ENCODE measurements around the gene SCAF8.

Gene SCAF8

DNA sequence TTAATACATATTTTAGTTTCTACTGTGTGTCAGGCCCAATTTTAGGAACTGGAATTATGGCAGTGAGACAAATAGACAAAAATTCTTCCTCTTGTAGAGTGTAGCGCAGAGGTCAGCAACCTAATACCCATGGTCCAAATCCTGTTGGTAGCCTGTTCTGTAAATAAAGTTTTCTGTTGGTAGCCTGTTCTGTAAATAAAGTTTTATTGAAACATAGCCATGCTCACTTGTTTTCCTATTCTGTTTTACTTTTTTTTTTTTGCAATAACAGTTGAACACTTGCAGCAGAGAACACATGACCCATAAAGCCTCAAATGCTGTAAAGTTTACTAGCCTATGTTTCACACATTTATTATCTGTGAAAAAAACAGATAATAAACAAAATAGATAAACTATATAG is 87.9 kb downstream of the SCAF8 start:
- Histone ChIP-seq H3K9me3 (ENCODE audit: low read length) (no peaks in the 10 kb centered on the region), H3K9ac (ENCODE audit: low read length) (no peak overlapping the region), H3K4me1 (ENCODE audit: insufficient read depth, low read length) (no peaks in the 10 kb centered on the region), H3K27me3 (ENCODE audit: control insufficient read depth in 1 of 2, insufficient read depth in 2 of 2, low read length in 2 of 2) (no peaks in the 10 kb centered on the region), H3K27ac (ENCODE audit: low read depth, low read length) (no peak overlapping the region), H3K4me3 (ENCODE audit: low read depth in 1 of 2, low read length in 2 of 2) (no peak overlapping the region), H3K36me3 (ENCODE audit: insufficient read depth, low read length) (peaks cover 49% of the 10 kb centered on the region)

DNA sequence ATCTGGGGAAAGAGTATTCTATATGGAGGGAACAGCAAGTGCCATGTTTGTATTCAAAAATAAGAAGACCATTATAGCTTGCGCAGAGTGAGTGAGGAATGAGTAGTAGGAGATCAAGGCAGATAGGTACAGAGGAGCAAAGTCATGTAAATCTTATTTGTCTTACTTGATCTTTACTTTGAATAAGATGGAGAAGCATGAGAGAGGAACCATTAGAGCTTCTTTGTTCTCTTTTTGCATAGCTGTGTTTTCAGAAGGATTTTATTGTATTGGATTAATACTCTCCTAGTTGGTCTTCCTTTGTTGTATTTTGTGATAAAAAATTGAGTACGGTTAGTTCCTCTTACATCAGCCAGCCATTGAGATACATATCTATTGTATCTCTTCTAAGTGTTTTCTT is 88.4 kb downstream of the SCAF8 start:
- no peak overlapping the region for H3K9ac ChIP-seq (ENCODE audit: low read length)
- no peaks in the 10 kb centered on the region for H3K4me1 ChIP-seq (ENCODE audit: insufficient read depth, low read length)
- H3K27me3 ChIP-seq (ENCODE audit: control insufficient read depth in 1 of 2, insufficient read depth in 2 of 2, low read length in 2 of 2): no peaks in the 10 kb centered on the region
- no peak overlapping the region for H3K4me3 ChIP-seq (ENCODE audit: low read depth in 1 of 2, low read length in 2 of 2)
- no peak overlapping the region for H3K27ac ChIP-seq (ENCODE audit: low read depth, low read length)
- H3K36me3 ChIP-seq (ENCODE audit: insufficient read depth, low read length): peaks cover 46% of the 10 kb centered on the region
- no peaks in the 10 kb centered on the region for H3K9me3 ChIP-seq (ENCODE audit: low read length)

DNA sequence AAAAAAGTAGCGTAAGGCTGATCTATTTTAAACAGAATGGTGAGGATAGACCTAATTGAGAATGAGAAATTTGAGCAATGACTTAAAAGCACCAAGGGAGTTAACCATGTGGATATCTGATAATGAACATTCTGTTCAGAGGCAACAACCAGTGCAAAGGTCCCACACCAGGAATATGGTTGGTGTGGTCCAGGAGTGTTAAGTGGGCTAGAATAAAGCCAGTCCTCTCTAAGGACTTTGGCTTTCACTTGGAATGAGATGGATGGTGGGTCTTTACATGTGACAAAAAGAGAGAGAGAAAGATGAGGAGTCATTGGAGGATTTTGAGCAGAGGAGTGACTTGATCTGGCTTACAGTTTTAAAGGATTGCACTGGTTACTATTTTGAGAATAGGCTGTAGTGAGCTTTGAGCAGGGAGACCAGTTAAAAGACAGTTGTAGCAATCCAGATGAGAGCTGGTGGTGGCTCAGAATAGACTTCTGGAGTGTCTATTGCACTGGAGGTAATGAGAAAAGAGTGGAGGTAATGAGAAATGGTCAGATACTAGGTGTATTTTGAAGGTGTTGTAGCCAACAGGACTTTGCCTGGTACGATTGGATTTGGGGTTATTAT is 89.8 kb downstream of the SCAF8 start:
- Histone ChIP-seq H3K9me3 (ENCODE audit: low read length) (no peaks in the 10 kb centered on the region), H3K9ac (ENCODE audit: low read length) (no peak overlapping the region), H3K27ac (ENCODE audit: low read depth, low read length) (no peak overlapping the region), H3K4me1 (ENCODE audit: insufficient read depth, low read length) (no peaks in the 10 kb centered on the region), H3K36me3 (ENCODE audit: insufficient read depth, low read length) (peaks cover 41% of the 10 kb centered on the region), H3K27me3 (ENCODE audit: control insufficient read depth in 1 of 2, insufficient read depth in 2 of 2, low read length in 2 of 2) (no peaks in the 10 kb centered on the region), H3K4me3 (ENCODE audit: low read depth in 1 of 2, low read length in 2 of 2) (no peak overlapping the region)

DNA sequence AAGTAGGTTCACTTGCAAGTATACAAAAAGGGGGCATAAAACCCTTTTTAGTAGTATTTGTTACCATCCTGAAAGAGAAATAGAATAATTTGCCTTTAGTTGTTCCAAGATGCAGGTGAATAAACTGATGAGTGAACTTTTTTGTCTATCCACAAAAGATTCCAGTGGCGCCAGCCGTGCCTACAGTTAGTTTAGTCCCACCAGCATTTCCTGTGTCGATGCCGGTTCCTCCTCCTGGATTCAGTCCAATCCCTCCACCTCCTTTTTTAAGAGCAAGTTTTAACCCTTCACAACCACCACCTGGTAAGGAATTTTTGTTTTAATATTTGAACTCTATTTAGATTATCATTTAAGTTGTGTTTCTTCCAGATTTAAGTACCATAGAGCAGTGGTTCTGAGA is 90.9 kb downstream of the SCAF8 start:
- no peak overlapping the region for H3K4me3 ChIP-seq (ENCODE audit: low read depth in 1 of 2, low read length in 2 of 2)
- H3K9me3 ChIP-seq (ENCODE audit: low read length): no peaks in the 10 kb centered on the region
- H3K36me3 ChIP-seq (ENCODE audit: insufficient read depth, low read length): peaks cover 37% of the 10 kb centered on the region
- no peak overlapping the region for H3K27ac ChIP-seq (ENCODE audit: low read depth, low read length)
- H3K27me3 ChIP-seq (ENCODE audit: control insufficient read depth in 1 of 2, insufficient read depth in 2 of 2, low read length in 2 of 2): no peaks in the 10 kb centered on the region
- no peak overlapping the region for H3K9ac ChIP-seq (ENCODE audit: low read length)
- H3K4me1 ChIP-seq (ENCODE audit: insufficient read depth, low read length): no peaks in the 10 kb centered on the region

DNA sequence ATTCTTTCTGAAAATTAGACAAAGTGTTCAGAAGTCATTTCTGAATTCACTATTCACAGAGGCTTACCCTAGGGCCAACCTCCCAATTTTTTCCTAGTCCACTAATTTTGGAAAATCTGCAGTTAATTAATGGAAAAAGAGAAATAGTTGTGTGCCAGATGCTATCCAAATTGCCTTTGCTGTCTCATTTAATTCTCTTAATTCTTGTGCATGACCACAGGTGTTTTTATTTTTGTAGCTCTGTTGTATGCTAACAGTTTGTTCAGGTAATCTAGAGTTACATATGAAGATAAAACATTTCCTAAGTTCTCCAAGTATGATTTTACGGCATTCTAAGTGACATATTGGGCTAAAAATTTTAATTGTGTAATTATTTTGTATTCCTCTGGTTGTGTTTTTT is 96.8 kb downstream of the SCAF8 start:
- Histone ChIP-seq H3K36me3 (ENCODE audit: insufficient read depth, low read length) (peaks cover 36% of the 10 kb centered on the region), H3K4me1 (ENCODE audit: insufficient read depth, low read length) (peaks cover 8% of the 10 kb centered on the region), H3K9ac (ENCODE audit: low read length) (no peak overlapping the region), H3K27ac (ENCODE audit: low read depth, low read length) (no peak overlapping the region), H3K27me3 (ENCODE audit: control insufficient read depth in 1 of 2, insufficient read depth in 2 of 2, low read length in 2 of 2) (no peaks in the 10 kb centered on the region), H3K9me3 (ENCODE audit: low read length) (no peaks in the 10 kb centered on the region), H3K4me3 (ENCODE audit: low read depth in 1 of 2, low read length in 2 of 2) (no peak overlapping the region)

DNA sequence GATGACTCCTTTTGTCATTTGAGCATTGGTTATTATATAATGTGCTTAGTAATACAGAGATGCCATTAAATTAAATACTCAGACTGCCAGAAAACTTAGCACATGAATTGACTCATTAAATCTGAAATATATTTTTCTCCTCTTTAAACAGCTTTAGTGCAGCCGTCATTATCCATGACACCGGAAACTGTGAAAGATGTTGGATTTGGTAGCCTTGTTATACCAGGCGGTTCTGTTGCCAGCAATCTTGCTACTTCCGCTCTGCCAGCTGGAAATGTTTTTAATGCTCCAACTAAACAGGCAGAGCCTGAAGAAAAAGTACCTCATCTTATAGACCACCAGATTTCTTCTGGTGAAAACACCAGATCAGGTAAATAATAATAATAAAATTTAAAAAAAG is 97.6 kb downstream of the SCAF8 start:
- Histone ChIP-seq H3K36me3 (ENCODE audit: insufficient read depth, low read length) (peaks cover 36% of the 10 kb centered on the region), H3K4me1 (ENCODE audit: insufficient read depth, low read length) (peaks cover 8% of the 10 kb centered on the region), H3K9ac (ENCODE audit: low read length) (no peak overlapping the region), H3K27me3 (ENCODE audit: control insufficient read depth in 1 of 2, insufficient read depth in 2 of 2, low read length in 2 of 2) (no peaks in the 10 kb centered on the region), H3K4me3 (ENCODE audit: low read depth in 1 of 2, low read length in 2 of 2) (no peak overlapping the region), H3K9me3 (ENCODE audit: low read length) (no peaks in the 10 kb centered on the region), H3K27ac (ENCODE audit: low read depth, low read length) (no peak overlapping the region)

DNA sequence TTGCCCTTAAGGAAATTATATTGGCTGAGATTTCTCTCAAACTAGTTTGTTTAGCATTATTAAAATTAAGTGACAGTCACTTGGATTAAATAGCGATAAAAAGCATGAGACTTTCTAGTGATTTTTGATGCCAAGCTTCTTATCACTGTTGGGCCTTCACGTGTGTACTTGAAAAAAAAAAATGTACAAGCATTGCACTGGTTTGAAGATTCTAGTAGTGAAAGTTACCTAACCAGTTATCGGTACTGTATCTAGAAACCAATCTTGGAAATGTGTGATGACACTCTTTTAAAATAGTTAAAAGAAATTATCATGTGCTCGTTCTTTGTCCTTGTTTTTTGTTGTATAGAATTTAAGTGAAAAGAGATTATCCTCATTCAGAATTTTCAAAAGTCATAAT is 102.1 kb downstream of the SCAF8 start:
- Histone ChIP-seq H3K9me3 (ENCODE audit: low read length) (no peaks in the 10 kb centered on the region), H3K4me3 (ENCODE audit: low read depth in 1 of 2, low read length in 2 of 2) (no peak overlapping the region), H3K9ac (ENCODE audit: low read length) (no peak overlapping the region), H3K36me3 (ENCODE audit: insufficient read depth, low read length) (peaks cover 27% of the 10 kb centered on the region), H3K4me1 (ENCODE audit: insufficient read depth, low read length) (peaks cover 8% of the 10 kb centered on the region), H3K27ac (ENCODE audit: low read depth, low read length) (no peak overlapping the region), H3K27me3 (ENCODE audit: control insufficient read depth in 1 of 2, insufficient read depth in 2 of 2, low read length in 2 of 2) (no peaks in the 10 kb centered on the region)

DNA sequence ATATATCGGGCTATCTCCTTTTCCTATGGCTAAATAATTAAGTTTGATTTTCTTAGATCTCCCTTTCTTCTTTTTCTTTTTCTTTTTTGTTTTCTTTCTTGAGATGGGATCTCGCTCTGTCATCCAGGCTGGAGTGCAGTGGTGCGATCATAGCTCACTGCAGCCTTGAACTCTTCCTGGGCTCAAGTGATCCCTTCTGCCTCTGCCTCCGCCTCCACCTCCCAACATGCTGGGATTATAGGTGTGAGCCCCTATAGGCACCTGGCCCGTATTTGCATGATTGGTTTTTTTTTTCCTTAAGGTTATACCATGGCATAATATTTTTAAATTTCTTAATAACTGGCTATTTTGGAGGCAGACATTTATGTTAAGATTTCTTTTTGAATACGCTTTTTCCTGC is 106.3 kb downstream of the SCAF8 start:
- Histone ChIP-seq H3K4me1 (ENCODE audit: insufficient read depth, low read length) (peaks cover 4% of the 10 kb centered on the region), H3K36me3 (ENCODE audit: insufficient read depth, low read length) (peaks cover 10% of the 10 kb centered on the region), H3K4me3 (ENCODE audit: low read depth in 1 of 2, low read length in 2 of 2) (no peak overlapping the region), H3K9me3 (ENCODE audit: low read length) (no peaks in the 10 kb centered on the region), H3K27ac (ENCODE audit: low read depth, low read length) (no peak overlapping the region), H3K9ac (ENCODE audit: low read length) (no peak overlapping the region), H3K27me3 (ENCODE audit: control insufficient read depth in 1 of 2, insufficient read depth in 2 of 2, low read length in 2 of 2) (no peaks in the 10 kb centered on the region)

DNA sequence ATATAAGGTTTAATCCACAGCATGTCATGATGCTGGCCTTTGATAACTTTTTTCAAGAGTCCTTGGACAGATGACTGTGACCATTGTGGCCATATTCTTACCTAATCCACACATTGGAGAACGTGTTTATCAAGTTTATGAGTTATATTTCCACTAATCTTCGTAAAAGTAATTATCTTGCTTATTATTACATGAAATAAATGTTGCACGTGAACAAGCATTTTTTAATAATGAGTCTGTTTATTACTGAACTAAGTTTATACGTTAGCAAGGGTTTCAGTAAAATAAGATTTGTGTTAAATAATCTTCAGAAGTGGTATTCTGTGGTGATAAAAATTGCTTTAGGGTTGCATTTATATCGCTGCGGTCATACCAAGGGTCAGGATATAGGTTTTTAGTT is 107.1 kb downstream of the SCAF8 start:
- no peaks in the 10 kb centered on the region for H3K9me3 ChIP-seq (ENCODE audit: low read length)

DNA sequence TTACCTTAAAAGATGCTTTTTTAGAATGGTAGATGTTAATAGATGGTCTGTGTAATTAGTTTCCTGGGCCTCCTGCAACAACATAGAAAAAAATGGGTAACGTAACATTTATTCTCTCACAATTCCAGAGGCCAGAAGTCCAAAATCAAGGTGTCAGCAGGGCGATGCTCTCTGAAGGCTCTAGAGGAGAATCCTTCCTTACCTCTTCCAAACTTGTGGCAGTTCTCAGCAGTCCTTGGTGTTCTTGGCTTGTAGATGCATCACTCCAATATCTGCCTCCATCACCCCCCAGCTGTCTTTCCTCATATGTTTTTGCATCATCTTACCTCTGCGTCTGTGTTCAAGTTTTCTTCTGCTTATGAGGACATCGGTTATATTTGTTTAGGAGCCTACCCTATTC is 107.9 kb downstream of the SCAF8 start:
- no peaks in the 10 kb centered on the region for H3K27me3 ChIP-seq (ENCODE audit: control insufficient read depth in 1 of 2, insufficient read depth in 2 of 2, low read length in 2 of 2)
- no peak overlapping the region for H3K4me3 ChIP-seq (ENCODE audit: low read depth in 1 of 2, low read length in 2 of 2)
- H3K4me1 ChIP-seq (ENCODE audit: insufficient read depth, low read length): no peaks in the 10 kb centered on the region
- peaks cover 7% of the 10 kb centered on the region for H3K36me3 ChIP-seq (ENCODE audit: insufficient read depth, low read length)
- no peaks in the 10 kb centered on the region for H3K9me3 ChIP-seq (ENCODE audit: low read length)
- H3K9ac ChIP-seq (ENCODE audit: low read length): no peak overlapping the region
- H3K27ac ChIP-seq (ENCODE audit: low read depth, low read length): no peak overlapping the region

More for the DNA sequence above, 107.1 kb downstream of the SCAF8 start:
- Histone ChIP-seq H3K36me3 (ENCODE audit: insufficient read depth, low read length) (peaks cover 7% of the 10 kb centered on the region), H3K9ac (ENCODE audit: low read length) (no peak overlapping the region), H3K27me3 (ENCODE audit: control insufficient read depth in 1 of 2, insufficient read depth in 2 of 2, low read length in 2 of 2) (no peaks in the 10 kb centered on the region), H3K4me1 (ENCODE audit: insufficient read depth, low read length) (no peaks in the 10 kb centered on the region), H3K4me3 (ENCODE audit: low read depth in 1 of 2, low read length in 2 of 2) (no peak overlapping the region), H3K27ac (ENCODE audit: low read depth, low read length) (no peak overlapping the region)

DNA sequence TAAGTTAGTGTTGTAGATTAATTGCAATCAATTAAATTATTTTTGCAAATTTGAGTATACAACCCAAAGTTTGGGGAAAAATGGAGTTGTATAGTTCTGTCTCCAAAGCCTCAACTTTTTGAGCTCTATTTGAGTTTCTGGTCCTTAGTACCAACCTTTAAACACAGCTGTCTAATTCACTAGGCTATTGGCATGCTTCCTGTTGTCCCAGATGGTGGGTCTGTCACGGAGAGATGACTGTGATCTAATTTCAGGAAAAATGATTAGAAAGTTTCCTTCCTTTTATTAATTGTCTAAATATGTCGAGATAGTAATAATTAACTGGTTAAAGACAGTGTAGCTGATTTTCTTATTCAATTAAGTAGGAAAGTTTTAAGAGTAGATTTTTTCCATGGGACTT is 109.6 kb downstream of the SCAF8 start:
- Histone ChIP-seq H3K9me3 (ENCODE audit: low read length) (no peaks in the 10 kb centered on the region), H3K27ac (ENCODE audit: low read depth, low read length) (no peak overlapping the region), H3K4me3 (ENCODE audit: low read depth in 1 of 2, low read length in 2 of 2) (no peak overlapping the region)

DNA sequence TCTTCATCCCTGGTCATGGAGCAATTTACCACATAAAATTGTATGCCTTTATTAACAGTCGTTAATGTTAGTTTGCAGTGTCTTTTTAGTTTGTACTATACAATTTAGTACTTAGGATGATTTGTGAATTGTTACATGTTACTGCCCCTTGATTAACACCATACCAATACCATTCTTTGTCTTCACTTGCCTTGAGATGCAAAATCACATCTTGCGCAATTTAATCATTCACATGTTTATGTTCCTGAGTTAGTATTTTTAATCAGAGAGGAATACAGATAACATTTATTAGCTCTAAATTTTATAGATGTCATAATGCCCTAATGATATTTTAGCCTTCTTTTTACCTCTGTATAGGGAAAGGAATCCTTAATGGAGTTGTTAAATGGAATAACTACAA is 114.1 kb downstream of the SCAF8 start:
- Histone ChIP-seq H3K9me3 (ENCODE audit: low read length) (no peaks in the 10 kb centered on the region), H3K9ac (ENCODE audit: low read length) (no peak overlapping the region), H3K4me1 (ENCODE audit: insufficient read depth, low read length) (peaks cover 11% of the 10 kb centered on the region), H3K36me3 (ENCODE audit: insufficient read depth, low read length) (no peaks in the 10 kb centered on the region), H3K27me3 (ENCODE audit: control insufficient read depth in 1 of 2, insufficient read depth in 2 of 2, low read length in 2 of 2) (no peaks in the 10 kb centered on the region), H3K27ac (ENCODE audit: low read depth, low read length) (no peak overlapping the region), H3K4me3 (ENCODE audit: low read depth in 1 of 2, low read length in 2 of 2) (no peak overlapping the region)

More for the DNA sequence above, 109.6 kb downstream of the SCAF8 start:
- no peak overlapping the region for H3K9ac ChIP-seq (ENCODE audit: low read length)
- H3K4me1 ChIP-seq (ENCODE audit: insufficient read depth, low read length): peaks cover 7% of the 10 kb centered on the region
- peaks cover 7% of the 10 kb centered on the region for H3K36me3 ChIP-seq (ENCODE audit: insufficient read depth, low read length)
- no peaks in the 10 kb centered on the region for H3K27me3 ChIP-seq (ENCODE audit: control insufficient read depth in 1 of 2, insufficient read depth in 2 of 2, low read length in 2 of 2)

Measured in muscle layer of colon (tissue), 2 donors.